Keratinocyte (primary cell): Measurements from ENCODE around the gene GID8.

Experiments
- EZH2 ChIP-seq: IDR thresholded peaks from one replicate; pipeline ENCODE4 v1.6.1; 2012; ENCODE audit warnings: inconsistent platforms, mild to moderate bottlenecking, low read length, moderate library complexity
- TF ChIP-seq, protein P1 (sequence below), 3 experiments: IDR thresholded peaks in 1 of 3; conservative IDR thresholded peaks in 1 of 3; optimal IDR thresholded peaks in 1 of 3; 2 replicates in 2 of 3; 3 replicates in 1 of 3; pipeline versions ENCODE3 to v1.5.1; 2011; ENCODE audit warnings: low read length in 3 of 3, mild to moderate bottlenecking in 3 of 3, moderate library complexity in 2 of 3, control low read depth in 1 of 3, inconsistent platforms in 1 of 3; ENCODE audit not compliant: insufficient read depth in 2 of 3; ENCODE audit errors: extremely low read depth in 1 of 3

GRCh38 chr20:62979876-62980373, 42.0 kb downstream of the GID8 start:
- TF ChIP-seq, protein P1, sequence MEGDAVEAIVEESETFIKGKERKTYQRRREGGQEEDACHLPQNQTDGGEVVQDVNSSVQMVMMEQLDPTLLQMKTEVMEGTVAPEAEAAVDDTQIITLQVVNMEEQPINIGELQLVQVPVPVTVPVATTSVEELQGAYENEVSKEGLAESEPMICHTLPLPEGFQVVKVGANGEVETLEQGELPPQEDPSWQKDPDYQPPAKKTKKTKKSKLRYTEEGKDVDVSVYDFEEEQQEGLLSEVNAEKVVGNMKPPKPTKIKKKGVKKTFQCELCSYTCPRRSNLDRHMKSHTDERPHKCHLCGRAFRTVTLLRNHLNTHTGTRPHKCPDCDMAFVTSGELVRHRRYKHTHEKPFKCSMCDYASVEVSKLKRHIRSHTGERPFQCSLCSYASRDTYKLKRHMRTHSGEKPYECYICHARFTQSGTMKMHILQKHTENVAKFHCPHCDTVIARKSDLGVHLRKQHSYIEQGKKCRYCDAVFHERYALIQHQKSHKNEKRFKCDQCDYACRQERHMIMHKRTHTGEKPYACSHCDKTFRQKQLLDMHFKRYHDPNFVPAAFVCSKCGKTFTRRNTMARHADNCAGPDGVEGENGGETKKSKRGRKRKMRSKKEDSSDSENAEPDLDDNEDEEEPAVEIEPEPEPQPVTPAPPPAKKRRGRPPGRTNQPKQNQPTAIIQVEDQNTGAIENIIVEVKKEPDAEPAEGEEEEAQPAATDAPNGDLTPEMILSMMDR (optimal IDR thresholded peaks at IDR 0.05 in 1 of 3, IDR thresholded peaks at IDR 0.05 in 1 of 3, conservative IDR thresholded peaks at IDR 0.05 in 1 of 3; ENCODE audit: extremely low read depth in 1 of 3, insufficient read depth in 2 of 3, low read length in 3 of 3) = no peak
- no peak for TF ChIP-seq EZH2
